ENCODE results near the gene SLC25A45.

The SLC25A45 gene

GRCh38 chr11:65404638-65405339 is 22.3 kb upstream of the SLC25A45 start:
- no peak for DNase-seq (ENCODE audit: low spot score)

DNA sequence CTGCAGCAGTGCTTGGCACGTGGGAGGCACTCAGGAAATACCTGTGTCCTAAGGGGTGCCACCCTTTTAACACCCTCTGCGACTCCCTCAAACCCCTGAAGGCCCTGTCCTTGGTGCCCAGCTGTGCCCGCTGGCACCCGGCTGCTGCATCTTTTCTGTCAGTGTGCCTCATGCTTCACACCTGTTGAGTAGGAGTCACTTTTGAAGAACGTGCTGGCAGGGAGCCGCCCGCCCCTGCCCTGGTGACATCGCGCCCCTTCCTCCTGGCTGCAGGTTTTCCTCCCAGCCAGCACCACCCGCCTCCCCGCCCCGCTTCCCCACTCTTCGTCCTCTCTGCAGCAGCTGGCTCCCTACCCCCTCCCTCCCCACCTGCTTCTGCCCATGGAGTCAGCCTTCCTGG is 21.8 kb upstream of the SLC25A45 start:
- DNase-seq (ENCODE audit: low spot score), result no peak

GRCh38 chr11:65403607-65404121 is 21.2 kb upstream of the SLC25A45 start:
- DNase-seq (ENCODE audit: low spot score), result no peak

DNA sequence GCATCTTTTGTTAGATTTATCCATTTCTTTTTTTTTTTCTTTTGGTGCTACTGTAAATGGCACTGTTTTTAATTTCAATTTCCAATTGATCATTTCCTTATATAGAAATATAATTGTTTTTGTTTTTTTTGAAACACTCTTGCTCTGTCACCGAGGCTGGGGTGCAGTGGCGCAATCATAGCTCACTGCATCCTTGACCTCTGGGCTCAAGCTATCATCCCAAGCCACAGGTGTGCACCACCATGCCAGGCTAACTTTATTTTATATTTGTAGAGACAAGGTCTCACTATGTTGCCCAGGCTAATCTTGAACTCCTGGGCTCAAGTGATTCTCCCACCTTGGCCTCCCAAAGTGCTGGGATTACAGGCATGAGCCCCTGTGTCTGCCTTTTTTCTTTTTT is 20.3 kb upstream of the SLC25A45 start:
- DNase-seq (ENCODE audit: low spot score), result no peak

- no peak for DNase-seq (ENCODE audit: low spot score)
These were observed 19.4 kb upstream of the SLC25A45 start for GRCh38 chr11:65401803-65402248.

GRCh38 chr11:65401073-65401802 is 18.8 kb upstream of the SLC25A45 start:
- DNase-seq (ENCODE audit: low spot score), result no peak

DNA sequence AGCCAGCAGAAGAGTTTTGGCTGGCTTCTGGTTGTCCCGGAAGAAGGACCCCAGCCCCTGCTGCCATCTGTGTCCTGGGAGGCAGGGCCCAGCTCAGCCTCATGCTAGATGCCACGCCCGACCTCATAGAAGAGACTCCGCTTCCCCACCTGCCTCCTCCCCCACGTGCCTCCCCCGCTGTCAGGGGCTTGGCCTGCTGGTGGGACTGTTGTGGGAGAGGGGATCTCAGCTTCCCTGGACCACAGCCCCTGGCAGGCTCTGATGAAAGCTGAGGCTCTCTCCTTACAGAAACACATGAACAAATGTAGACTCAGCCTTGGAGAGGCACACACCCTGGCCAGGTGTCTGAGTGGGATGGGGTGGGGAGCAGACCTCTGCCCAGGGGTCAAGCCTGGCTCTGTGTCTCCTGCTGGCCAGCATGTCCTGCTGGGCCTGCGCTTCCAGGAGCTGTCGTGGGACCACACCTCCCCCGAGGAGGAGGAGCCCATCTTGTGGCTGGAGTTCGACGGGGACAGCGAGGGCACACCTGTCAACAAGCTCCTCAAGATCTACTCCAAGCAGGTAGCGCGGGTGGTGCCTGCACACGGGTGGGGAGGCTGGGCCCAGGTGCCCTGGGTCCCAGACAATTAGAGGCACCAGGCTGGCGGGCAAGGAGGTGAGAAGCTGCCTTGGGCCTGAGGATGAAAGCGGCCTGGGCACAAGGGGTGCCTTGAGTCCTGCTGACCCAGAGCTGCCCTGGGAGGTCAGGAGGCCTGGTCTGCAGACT is 18.0 kb upstream of the SLC25A45 start:
- no peak for DNase-seq (ENCODE audit: low spot score)

DNA sequence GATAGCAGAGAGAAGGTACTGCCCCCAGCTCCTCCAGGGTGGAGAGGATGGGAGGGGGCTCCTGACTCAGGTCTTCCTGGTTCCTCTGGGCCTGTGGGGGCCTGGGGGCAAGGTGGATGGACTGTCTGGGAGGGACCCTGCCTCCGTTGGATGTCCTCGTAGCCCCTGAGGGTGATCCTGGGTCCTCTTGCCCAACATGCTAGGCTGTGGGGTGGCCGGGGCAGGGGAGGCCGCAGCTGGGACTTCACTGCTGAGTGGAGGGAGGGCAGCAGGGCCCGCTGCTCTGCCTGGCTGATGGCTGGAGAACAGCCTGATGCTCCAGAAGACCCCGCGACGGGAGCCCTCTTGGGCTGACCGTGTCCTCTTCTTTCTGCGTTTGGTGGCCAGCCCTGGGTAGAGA is 17.4 kb upstream of the SLC25A45 start:
- DNase-seq (ENCODE audit: low spot score), result no peak

GRCh38 chr11:65399249-65399648 is 16.8 kb upstream of the SLC25A45 start:
- DNase-seq (ENCODE audit: low spot score), result no peak

GRCh38 chr11:65398362-65398910 is 16.0 kb upstream of the SLC25A45 start:
- DNase-seq (ENCODE audit: low spot score), result no peak

DNA sequence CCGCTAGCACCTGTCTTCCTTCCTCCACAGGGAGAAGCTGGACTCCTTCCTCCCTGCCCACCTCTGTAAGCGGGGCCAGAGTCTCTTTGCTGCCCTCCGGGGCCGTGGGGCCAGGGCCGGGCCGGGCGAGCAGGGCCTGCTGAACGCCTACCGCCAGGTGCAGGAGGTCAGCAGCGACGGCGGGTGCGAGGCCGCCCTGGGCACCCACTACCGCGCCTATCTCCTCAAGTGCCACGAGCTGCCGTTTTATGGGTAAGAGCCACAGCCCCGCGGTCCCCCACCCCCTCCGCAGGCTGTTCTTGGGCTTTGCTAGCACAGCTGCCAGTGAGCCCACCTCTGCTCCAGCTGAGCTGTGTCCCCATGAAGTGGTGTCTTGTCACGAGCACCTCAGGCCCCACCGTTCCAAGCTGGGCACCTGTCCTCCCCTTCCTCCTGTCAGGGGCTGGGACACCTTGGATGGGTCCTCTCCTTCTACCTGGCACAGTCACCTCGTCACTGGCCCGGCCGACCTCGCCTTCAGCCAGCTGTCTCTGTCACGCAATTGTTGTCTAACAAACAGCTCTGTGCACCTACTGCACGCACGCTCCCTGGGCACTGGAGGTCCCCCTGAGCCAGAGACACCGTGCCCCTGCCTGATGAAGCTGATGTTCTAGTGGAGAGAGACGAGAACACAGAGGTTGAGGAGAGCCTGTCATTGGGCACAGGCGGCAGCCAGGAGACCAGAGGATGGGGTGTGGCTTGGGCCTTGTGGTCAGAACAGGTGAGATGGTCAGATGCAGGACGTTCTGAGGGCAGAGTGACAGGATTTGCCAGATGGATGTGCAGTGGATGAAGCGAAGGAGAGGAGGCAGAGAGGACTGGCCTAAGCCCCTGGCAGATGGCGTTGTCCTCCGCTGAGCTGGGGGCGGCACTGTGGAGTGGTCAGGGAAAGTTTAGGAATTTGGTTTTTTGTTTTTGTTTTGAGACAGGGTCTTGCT is 14.6 kb upstream of the SLC25A45 start:
- DNase-seq (ENCODE audit: low spot score), result no peak

GRCh38 chr11:65395961-65396530 is 13.6 kb upstream of the SLC25A45 start:
- DNase-seq (ENCODE audit: low spot score), result no peak

GRCh38 chr11:65394125-65394536 is 11.7 kb upstream of the SLC25A45 start:
- no peak for DNase-seq (ENCODE audit: low spot score)

- no peak for DNase-seq (ENCODE audit: low spot score)
These were observed 11.2 kb upstream of the SLC25A45 start for GRCh38 chr11:65393513-65394079.

DNA sequence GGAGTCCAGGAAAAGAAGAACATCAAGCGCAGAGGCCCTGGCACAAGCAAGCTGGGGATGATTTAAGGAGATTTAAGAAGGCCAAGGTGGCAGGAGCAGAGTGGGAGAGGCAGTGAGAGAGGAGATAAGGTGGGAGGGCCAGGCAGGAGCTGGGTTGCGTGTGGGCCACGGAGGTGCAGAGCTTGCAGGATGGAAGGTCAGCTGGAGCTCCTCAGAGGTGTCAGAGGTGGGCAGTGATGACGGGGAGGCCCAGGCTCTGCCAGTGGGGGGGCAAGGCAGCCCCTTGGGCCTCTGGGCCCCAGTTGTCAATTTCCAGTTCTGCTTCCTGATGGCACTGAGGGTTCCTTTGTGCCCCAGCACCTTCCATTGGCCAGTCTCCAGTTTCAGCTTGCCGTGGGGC is 10.5 kb upstream of the SLC25A45 start:
- no peak for DNase-seq (ENCODE audit: low spot score)

DNA sequence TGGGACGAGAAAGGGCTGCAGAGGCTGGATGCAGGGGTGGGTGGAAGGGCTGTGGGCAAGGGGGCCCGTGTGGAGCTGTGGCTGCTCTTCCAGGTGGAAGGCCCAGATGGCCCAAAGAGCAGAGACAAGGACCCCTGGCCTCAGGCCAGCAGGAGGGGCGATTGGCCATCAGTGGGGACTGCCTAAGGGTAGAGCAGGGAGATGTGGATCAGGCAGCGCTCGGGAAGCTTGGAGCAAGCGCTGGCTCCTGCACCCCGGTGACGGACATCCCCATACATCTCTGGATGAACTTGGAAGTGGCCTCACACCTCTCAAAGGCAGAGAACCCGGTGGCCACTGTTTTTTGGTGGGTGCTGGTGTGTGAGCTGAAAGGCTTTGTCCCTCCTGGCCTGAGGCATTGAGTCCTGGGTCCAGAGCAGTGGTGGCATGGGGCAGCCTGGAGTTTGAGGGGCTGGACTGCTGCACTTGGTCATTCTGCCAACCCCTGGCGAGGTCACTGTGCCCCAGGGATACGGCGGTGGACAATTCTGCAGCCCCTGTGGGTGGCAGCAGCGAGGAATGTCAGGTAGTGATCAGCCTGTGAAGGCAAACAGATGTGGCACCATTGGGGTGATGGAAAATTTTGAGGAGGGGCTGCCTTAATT is 9.9 kb upstream of the SLC25A45 start:
- no peak for DNase-seq (ENCODE audit: low spot score)

- peak; percentile 64 for DNase-seq (ENCODE audit: low spot score)
These were observed 8.6 kb upstream of the SLC25A45 start for GRCh38 chr11:65390996-65391395.

- peak; percentile 31 for DNase-seq (ENCODE audit: low spot score)
These were observed 7.9 kb upstream of the SLC25A45 start for GRCh38 chr11:65390099-65390941.
